H54 (cell line): ENCODE measurements around the gene PEAK1.

Source experiments
- DNase-seq: peaks from one replicate; pipeline ENCODE4 v3.0.0; 2011; ENCODE audit warnings: low spot score, mixed read lengths; ENCODE audit not compliant: insufficient read length
- FAIRE-seq: peaks from 3 replicates; lab custom pipeline; 2011; peaks lifted over from hg19 to GRCh38; lab: Jason Lieb, UNC
- POLR2A ChIP-seq: IDR thresholded peaks from 2 replicates; pipeline ENCODE4 v1.6.1; 2011; ENCODE audit warnings: low read depth, mild to moderate bottlenecking, low read length

PEAK1 gene

DNA sequence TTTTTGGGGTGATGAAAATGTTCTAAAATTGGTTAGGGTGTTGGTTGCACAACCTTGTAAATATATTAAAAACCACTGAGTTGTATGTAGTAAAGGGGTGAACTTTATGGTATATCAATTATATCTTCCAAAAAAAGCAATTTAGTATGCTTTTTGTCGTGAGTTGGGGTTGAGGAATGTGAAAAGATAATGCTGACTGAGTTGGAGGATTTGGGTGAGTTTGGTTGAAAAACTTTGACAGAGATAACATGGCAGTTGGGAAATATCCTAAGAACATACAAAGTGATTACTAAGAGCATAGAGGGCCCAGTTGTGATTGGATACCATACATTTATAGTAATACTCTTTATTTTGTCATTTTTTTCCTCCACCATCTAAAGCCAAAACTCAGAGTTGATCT lies 34.4 kb upstream of the PEAK1 start:
- no peak for TF ChIP-seq POLR2A
- no peak for FAIRE-seq
- DNase-seq = no peak

DNA sequence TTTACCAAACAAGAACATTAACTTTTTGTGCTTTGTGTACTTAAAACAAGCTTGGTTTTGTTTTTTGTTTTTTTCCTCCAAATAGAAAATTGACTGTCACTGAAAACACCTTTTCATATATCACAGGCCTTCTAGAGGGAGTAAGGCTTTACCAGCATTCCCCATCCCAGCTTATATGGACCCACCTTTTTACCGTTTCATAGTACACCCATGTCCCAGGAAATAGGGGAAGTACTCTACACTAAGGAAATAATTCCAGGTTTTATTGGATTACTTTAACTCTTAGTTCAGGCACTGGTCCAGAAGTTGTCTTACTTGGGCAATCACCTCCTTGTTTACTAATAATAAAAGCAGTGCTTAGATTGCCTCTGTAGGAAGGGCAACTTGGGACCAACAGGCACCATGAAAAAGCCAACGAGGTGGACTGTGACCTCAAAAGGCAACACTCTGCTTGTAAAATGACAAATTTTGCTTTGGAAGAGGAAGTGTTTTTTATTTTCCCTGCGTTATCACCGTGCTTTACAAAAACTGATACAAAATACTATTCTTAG lies 27.0 kb upstream of the PEAK1 start:
- TF ChIP-seq POLR2A = no peak
- FAIRE-seq (no peak), DNase-seq (no peak)

- FAIRE-seq = peak; percentile 65
- TF ChIP-seq POLR2A = no peak
These were observed 20.6 kb upstream of the PEAK1 start for GRCh38 chr15:77440378-77440999.

DNA sequence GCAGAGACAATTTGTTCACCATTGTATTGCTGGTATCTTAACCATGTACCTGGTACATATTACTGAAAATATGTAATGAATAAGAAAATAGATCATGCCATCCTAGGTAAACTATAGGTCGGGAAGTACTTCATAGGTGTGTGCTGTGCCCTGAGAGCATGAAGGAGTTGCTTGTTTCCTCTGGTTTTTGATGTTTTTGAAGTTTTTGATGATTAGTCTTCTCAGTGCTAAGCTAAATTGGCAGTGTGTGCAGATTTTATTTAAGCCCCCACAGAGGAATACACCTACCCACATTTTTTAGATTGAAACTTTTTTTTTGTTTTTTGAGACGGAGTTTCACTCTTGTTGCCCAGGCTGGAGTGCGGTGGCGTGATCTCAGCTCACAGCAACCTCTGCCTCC lies 17.4 kb upstream of the PEAK1 start:
- DNase-seq = no peak
- FAIRE-seq = no peak
- no peak for TF ChIP-seq POLR2A

More at GRCh38 chr15:77440378-77440999, 20.6 kb upstream of the PEAK1 start:
- no peak for DNase-seq

DNA sequence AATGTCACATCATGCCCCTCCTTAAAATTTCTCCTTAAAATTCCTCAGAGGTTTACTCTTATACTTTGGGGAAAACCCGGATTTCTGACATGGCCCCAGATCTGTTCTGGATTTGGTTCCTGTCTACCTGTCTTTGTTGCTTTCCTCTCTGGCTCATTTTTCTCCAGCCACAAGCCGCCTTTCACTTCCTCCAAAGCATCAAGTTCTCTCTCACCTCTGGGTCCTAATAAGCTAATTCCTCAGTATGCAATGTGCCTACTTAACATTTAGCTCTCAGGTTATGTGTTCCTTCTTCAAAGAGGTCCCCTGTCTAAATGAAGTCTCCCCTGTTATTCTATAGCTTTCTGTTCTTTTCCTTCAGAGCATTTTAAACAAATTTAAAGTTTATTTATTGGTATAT lies 16.9 kb upstream of the PEAK1 start:
- FAIRE-seq = no peak
- DNase-seq = no peak
- TF ChIP-seq POLR2A = no peak

DNA sequence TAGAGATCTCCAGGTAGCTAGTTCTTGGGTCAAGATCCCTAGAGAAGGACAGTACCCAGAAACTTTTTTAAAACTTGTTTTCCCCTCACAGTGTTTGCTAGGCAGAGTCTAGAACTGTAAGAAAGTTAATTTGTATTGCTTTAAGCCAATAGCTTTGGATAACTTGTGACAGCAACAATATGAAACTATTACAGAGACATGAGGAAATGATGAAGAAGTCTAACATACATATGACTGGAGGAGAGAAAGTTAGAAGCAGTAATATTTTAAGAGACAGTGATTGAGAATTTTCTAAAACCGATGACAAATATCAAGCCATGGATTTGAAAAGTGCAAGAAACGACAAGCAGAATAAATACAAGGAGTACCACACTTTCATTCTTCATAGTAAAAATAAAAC lies 10.7 kb upstream of the PEAK1 start:
- TF ChIP-seq POLR2A = no peak
- no peak for FAIRE-seq
- DNase-seq = no peak

DNA sequence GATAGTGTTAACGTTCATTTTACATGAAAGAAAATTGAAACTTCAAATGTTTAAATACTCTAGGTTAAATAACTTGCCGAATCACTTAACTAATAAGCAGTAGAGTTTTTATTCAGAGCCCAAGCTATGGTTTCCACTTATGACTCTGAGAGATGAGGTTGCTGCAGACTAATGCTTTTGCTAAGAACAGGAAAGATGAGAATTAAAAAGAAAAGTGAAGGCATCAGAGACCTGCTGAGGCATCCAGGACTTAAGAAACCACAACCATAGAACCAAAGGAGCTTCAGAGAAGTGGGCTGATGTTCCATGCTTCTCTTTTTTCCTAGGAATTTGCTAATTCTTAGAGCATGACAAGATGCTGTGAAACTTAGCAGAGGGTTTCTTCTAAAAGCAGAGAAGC lies 10.3 kb upstream of the PEAK1 start:
- FAIRE-seq (no peak), DNase-seq (no peak)
- TF ChIP-seq POLR2A = no peak

DNA sequence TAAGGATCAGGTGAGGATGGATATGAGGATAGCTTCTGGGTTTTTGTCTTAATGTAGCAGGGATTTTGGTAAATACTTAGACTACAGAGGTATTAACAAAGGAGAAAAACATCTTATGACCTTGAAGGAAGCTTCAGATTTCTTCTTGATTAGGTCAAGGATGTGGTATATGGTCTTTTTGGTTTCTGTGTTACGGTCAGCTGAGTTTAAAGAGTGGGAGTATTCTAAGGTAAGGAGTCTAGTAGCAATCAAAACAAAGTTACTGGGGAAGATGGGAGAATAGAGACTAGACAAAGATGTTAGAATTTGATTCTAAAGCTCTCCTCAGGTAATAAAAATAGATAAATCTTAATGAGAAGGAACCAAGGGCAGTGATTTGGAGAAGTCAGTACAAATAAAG lies 7.0 kb upstream of the PEAK1 start:
- no peak for TF ChIP-seq POLR2A
- FAIRE-seq (no peak), DNase-seq (no peak)

DNA sequence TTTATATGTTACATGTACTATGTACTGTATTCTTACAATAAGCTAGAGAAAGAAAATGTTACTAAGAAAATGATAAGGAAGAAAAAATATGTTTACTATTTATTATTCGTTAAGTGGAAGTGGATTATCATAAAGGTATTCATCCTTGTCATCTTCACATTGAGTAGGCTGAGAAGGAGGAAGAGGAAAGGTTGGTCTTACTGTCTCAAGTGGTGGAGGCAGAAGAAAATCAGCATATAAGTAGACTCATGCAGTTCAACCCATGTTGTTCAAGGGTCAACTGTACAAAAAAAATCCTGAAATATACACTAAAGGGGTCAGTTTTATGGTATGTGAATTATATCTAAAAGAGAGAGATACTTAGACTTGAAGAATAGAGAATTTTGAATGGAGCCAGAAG lies 6.5 kb upstream of the PEAK1 start:
- no peak for TF ChIP-seq POLR2A
- FAIRE-seq = no peak
- DNase-seq = no peak

- FAIRE-seq (no peak), DNase-seq (no peak)
- no peak for TF ChIP-seq POLR2A
These were observed 5.2 kb upstream of the PEAK1 start for GRCh38 chr15:77425104-77425503.

DNA sequence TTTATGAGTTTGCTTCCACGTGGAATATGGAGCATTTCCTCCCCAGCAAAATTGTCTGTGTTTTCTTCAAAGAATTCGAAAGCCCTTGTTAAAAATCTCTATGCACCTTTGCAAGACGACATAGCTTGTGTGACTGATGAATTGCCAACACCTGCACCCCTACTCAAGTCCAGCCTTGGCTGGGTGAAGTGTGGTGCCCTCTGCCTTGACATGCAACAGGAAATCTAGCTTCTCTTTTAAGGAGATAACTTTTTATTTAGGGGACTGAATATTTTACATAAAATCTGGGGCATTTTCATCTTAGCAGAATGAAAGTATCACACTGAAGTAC lies 1.4 kb upstream of the PEAK1 start:
- TF ChIP-seq POLR2A = no peak
- DNase-seq (no peak), FAIRE-seq (no peak)

- FAIRE-seq (no peak), DNase-seq (peak; percentile 40)
- peak; percentile 45 for TF ChIP-seq POLR2A
These were observed 886 bp upstream of the PEAK1 start, which contains the start of gene HMG20A for GRCh38 chr15:77420610-77421369. TSS of gene HMG20A (plus strand) at chr15:77420888. CDS start at chr15:77458408, 37,520 bp downstream.

GRCh38 chr15:77418966-77419835 lies 703 bp downstream of the PEAK1 start:
- no peak for FAIRE-seq
- no peak for DNase-seq

More at GRCh38 chr15:77418966-77419835, 703 bp downstream of the PEAK1 start:
- 0 out of 2 replicates have a peak, but pooled peaks have one; percentile 1 for TF ChIP-seq POLR2A
